NCI-H2171 (cell line): ENCODE results near the gene ITSN1.
"Not testable (repeated sequence)": the region's sequence is repeated elsewhere in the genome, so short reads cannot be mapped to it uniquely, and the experiment has no call there.

Experiments used
- DNase-seq: peaks from one replicate; lab custom pipeline; 2025; lab: John Stamatoyannopoulos, UW

The ITSN1 gene

GRCh38 chr21:33771976-33772375 lies 129.7 kb downstream of the ITSN1 start:
- DNase-seq, result no peak

- DNase-seq, result no peak
Observed at GRCh38 chr21:33774551-33774950, 132.2 kb downstream of the ITSN1 start.

GRCh38 chr21:33775100-33775828 lies 133.0 kb downstream of the ITSN1 start:
- DNase-seq, result no peak

- no peak for DNase-seq
Observed at GRCh38 chr21:33780631-33781030, 138.3 kb downstream of the ITSN1 start.

GRCh38 chr21:33781121-33781520 lies 138.8 kb downstream of the ITSN1 start:
- DNase-seq, result no peak

- DNase-seq, result no peak
Observed at GRCh38 chr21:33783187-33783979, 141.1 kb downstream of the ITSN1 start.

- DNase-seq, result no peak
Observed at GRCh38 chr21:33787431-33787830, 145.1 kb downstream of the ITSN1 start.

GRCh38 chr21:33788438-33788837 lies 146.1 kb downstream of the ITSN1 start:
- DNase-seq, result not testable (repeated sequence)

- DNase-seq, result no peak
Observed at GRCh38 chr21:33789697-33790096, 147.4 kb downstream of the ITSN1 start.

- DNase-seq, result no peak
Observed at GRCh38 chr21:33791073-33791472, 148.8 kb downstream of the ITSN1 start.

GRCh38 chr21:33794596-33794995 lies 152.3 kb downstream of the ITSN1 start:
- no peak for DNase-seq

- DNase-seq, result no peak
Observed at GRCh38 chr21:33797565-33797964, 155.3 kb downstream of the ITSN1 start.

GRCh38 chr21:33799378-33800090 lies 157.2 kb downstream of the ITSN1 start:
- no peak for DNase-seq

GRCh38 chr21:33800753-33801423 lies 158.6 kb downstream of the ITSN1 start:
- no peak for DNase-seq

GRCh38 chr21:33801424-33802405 lies 159.4 kb downstream of the ITSN1 start:
- peak; percentile 89 for DNase-seq

- no peak for DNase-seq
Observed at GRCh38 chr21:33802481-33802880, 160.2 kb downstream of the ITSN1 start.

- no peak for DNase-seq
Observed at GRCh38 chr21:33808715-33809367, 166.5 kb downstream of the ITSN1 start.

GRCh38 chr21:33810766-33811165 lies 168.5 kb downstream of the ITSN1 start:
- no peak for DNase-seq

GRCh38 chr21:33811167-33812010 lies 169.1 kb downstream of the ITSN1 start:
- DNase-seq, result no peak
